Kidney (tissue), 14 donors: ENCODE data around the gene CYP4F11. TPM values are rescaled to one million over a fixed set of nuclear protein-coding genes. Genes with fewer than 3 reads are reported as not detected.
"Not testable (repeated sequence)": the region's sequence is repeated elsewhere in the genome, so short reads cannot be mapped to it uniquely, and the experiment has no call there.

Experiments
- DNase-seq, 5 donors: peaks; one replicate each; pipeline ENCODE4 v3.0.0-alpha.2; 2013 to 2020
- FAIRE-seq: peaks from 2 replicates; lab custom pipeline; 2012; peaks lifted over from hg19 to GRCh38; lab: Jason Lieb, UNC
- H3K27ac ChIP-seq, 2 donors: one replicate each; pipeline ENCODE4 v1.7.0; 2013; ENCODE audit warnings: low read depth in 2 of 2, low read length in 2 of 2, inconsistent platforms in 1 of 2
- H3K27me3 ChIP-seq: one replicate; pipeline ENCODE4 v1.7.1; 2013; ENCODE audit warnings: low read length, inconsistent platforms; ENCODE audit not compliant: control insufficient read depth, insufficient read depth
- H3K36me3 ChIP-seq, 3 donors: one replicate each; pipeline versions ENCODE4 v1.7.0 to v1.7.1; 2013; ENCODE audit warnings: low read length in 3 of 3, control low read depth in 1 of 3, inconsistent platforms in 1 of 3; ENCODE audit not compliant: insufficient read depth in 3 of 3, control insufficient read depth in 2 of 3
- H3K4me1 ChIP-seq, 3 donors: one replicate each; pipeline versions ENCODE4 v1.7.0 to v1.7.1; 2013; ENCODE audit warnings: low read length in 3 of 3, inconsistent platforms in 1 of 3, low read depth in 1 of 3; ENCODE audit not compliant: control insufficient read depth in 2 of 3, insufficient read depth in 2 of 3
- H3K4me3 ChIP-seq, 3 donors: one replicate each; pipeline versions ENCODE4 v1.7.0 to v1.8.1; 2013; ENCODE audit warnings: low read length in 3 of 3, control low read depth in 1 of 3, inconsistent platforms in 1 of 3
- H3K9ac ChIP-seq, 3 donors: one replicate each; pipeline versions ENCODE4 v1.7.0 to v1.7.1; 2013; ENCODE audit warnings: low read length in 3 of 3, control low read depth in 1 of 3, inconsistent platforms in 1 of 3
- H3K9me3 ChIP-seq, 3 donors: one replicate each; pipeline versions ENCODE4 v1.7.0 to v1.7.1; 2013; ENCODE audit warnings: low read length in 3 of 3, control low read depth in 1 of 3, inconsistent platforms in 1 of 3; ENCODE audit not compliant: control insufficient read depth in 2 of 3, insufficient read depth in 1 of 3
- CTCF ChIP-seq: IDR thresholded peaks from 3 replicates; pipeline ENCODE4 v1.5.1; 2012; ENCODE audit warnings: mild to moderate bottlenecking, moderate library complexity, borderline replicate concordance; ENCODE audit not compliant: insufficient read depth; ENCODE audit errors: extremely low read depth
- intact Hi-C: fragments of 100-400 bp; cut with DNase I; formaldehyde crosslinking; loops from one replicate; pipeline ENCODE4 v1.11.1; 2022
- polyA plus RNA-seq: library from polyadenylated mRNA; stranded (reverse); fragments of 350-450 nt; fragmentation: Illumina TruSeq; extraction: RNeasy Lipid Tissue Mini Kit (QIAGEN cat#74804); gene quantifications from one replicate; pipeline ENCODE4 v1.2.3, GENCODE V29; 2014; ENCODE audit warnings: low read depth, low replicate concordance; ENCODE audit not compliant: insufficient read depth
- total RNA-seq: library from RNA; stranded (reverse); fragmentation: NEBNext Ultra II Directional; extraction: Animal tissue kit (Norgen Biotek cat#: 25700); gene quantifications from one replicate; pipeline ENCODE4 v1.2.1, GENCODE V29; 2021
- donor health status: control.
- donor health status: control.
- donor health status: control.
- donor health status: control.
- donor health status: control.
- donor health status: DM: yes; HTN: yes; CAD: no.
- donor health status: Normal renal cell carcinoma (clear cell type).

The CYP4F11 gene
- total and polyA plus RNA-seq, 2 donors from 2014 or later, result 2.1 to 7.2 TPM

- intact Hi-C loops, result no loop called here
- Histone ChIP-seq H3K9ac (no peak overlapping the region), H3K27me3 (no peaks in the 10 kb centered on the region), H3K4me1 (no peaks in the 10 kb centered on the region), H3K4me3 (no peak overlapping the region), H3K27ac (no peak overlapping the region), H3K9me3 (peaks cover 0 to 4% (median 0%) of the 10 kb centered on the region in 3 donors), H3K36me3 (no peaks in the 10 kb centered on the region)
- no peak for FAIRE-seq
- DNase-seq, result no peak
- TF ChIP-seq CTCF, result no peak
Measured at GRCh38 chr19:15902254-15902653, 32.1 kb downstream of the CYP4F11 start.

GRCh38 chr19:15900504-15900903 lies 33.8 kb downstream of the CYP4F11 start:
- DNase-seq, result no peak
- peaks cover 0 to 4% (median 0%) of the 10 kb centered on the region in 3 donors for H3K9me3 ChIP-seq
- no peak overlapping the region for H3K9ac ChIP-seq
- intact Hi-C loops, result no loop called here
- TF ChIP-seq CTCF, result no peak
- no peak for FAIRE-seq
- H3K27me3 ChIP-seq, result no peaks in the 10 kb centered on the region
- H3K27ac ChIP-seq, result no peak overlapping the region
- no peaks in the 10 kb centered on the region for H3K4me1 ChIP-seq
- H3K36me3 ChIP-seq, result no peaks in the 10 kb centered on the region
- peak overlapping the region in 1 of 3 donors; percentile 28 for H3K4me3 ChIP-seq

- H3K27me3 ChIP-seq, H3K4me1 ChIP-seq, H3K9me3 ChIP-seq, FAIRE-seq, H3K9ac ChIP-seq, H3K4me3 ChIP-seq, H3K27ac ChIP-seq, intact Hi-C loops, H3K36me3 ChIP-seq: not testable (repeated sequence)
- DNase-seq, result peak in 4 of 5 donors; percentile 18 to 42 (median 31)
Measured at GRCh38 chr19:15900032-15900431, 34.3 kb downstream of the CYP4F11 start.

GRCh38 chr19:15899561-15899960 lies 34.8 kb downstream of the CYP4F11 start:
- H3K4me3 ChIP-seq, intact Hi-C loops, H3K9ac ChIP-seq: not testable (repeated sequence)

More at GRCh38 chr19:15899561-15899960, 34.8 kb downstream of the CYP4F11 start:
- H3K27ac ChIP-seq, H3K9me3 ChIP-seq, FAIRE-seq, H3K27me3 ChIP-seq, H3K4me1 ChIP-seq, H3K36me3 ChIP-seq: not testable (repeated sequence)
- peak in 2 of 5 donors; percentile 4 to 8 for DNase-seq
